HEK293T (cell line): Measurements from ENCODE around the gene FOXP2.

ENCODE experiments used
- L3MBTL2 ChIP-seq: fragments of 450-650 bp; conservative IDR thresholded peaks from 2 replicates; pipeline ENCODE4 v1.6.1; 2016; ENCODE audit warnings: mild to moderate bottlenecking
- SP1 ChIP-seq: fragments of 450-650 bp; IDR thresholded peaks from 2 replicates; pipeline ENCODE4 v1.6.1; 2017
- TARDBP ChIP-seq: fragments of 450-650 bp; IDR thresholded peaks from 2 replicates; pipeline ENCODE4 v1.6.1; 2016

GRCh38 chr7:114365791-114366190 is 48.8 kb upstream of the FOXP2 start:
- TF ChIP-seq L3MBTL2 (no peak), TARDBP (no peak), SP1 (no peak)
